Smooth muscle cell (in vitro differentiated cells): ENCODE results near the gene PEX11G. TPM values are rescaled to one million over a fixed set of nuclear protein-coding genes. Genes with fewer than 3 reads are reported as not detected.

Source experiments
- DNase-seq: peaks from one replicate; lab custom pipeline; 2025; ENCODE audit not compliant: unreplicated experiment; lab: John Stamatoyannopoulos, UW
- H2AFZ ChIP-seq: fragments of 200-600 bp; sonication (generic); 2 replicates; pipeline ENCODE4 v1.6.0; 2016; ENCODE audit warnings: antibody characterized with exemption, low read depth, mild to moderate bottlenecking
- H3F3A ChIP-seq: fragments of 200-600 bp; sonication (generic); 2 replicates; pipeline ENCODE4 v1.6.0; 2017; ENCODE audit warnings: antibody characterized with exemption, low read depth
- H3K27ac ChIP-seq: fragments of 200-600 bp; sonication (generic); 2 replicates; pipeline ENCODE4 v1.5.1; 2016; ENCODE audit warnings: low read depth, mild to moderate bottlenecking
- H3K27me3 ChIP-seq: fragments of 200-600 bp; sonication (generic); 2 replicates; pipeline ENCODE4 v1.6.1; 2016; ENCODE audit warnings: low read depth, mild to moderate bottlenecking
- H3K36me3 ChIP-seq: fragments of 200-600 bp; sonication (generic); 2 replicates; pipeline ENCODE4 v1.5.1; 2016; ENCODE audit warnings: low read depth
- H3K4me1 ChIP-seq: fragments of 200-600 bp; sonication (generic); 2 replicates; pipeline ENCODE4 v1.5.1; 2016; ENCODE audit warnings: low read depth
- H3K4me2 ChIP-seq: fragments of 200-600 bp; sonication (generic); 2 replicates; pipeline ENCODE4 v1.6.0; 2016; ENCODE audit warnings: mild to moderate bottlenecking
- H3K4me3 ChIP-seq: fragments of 200-600 bp; sonication (generic); 2 replicates; pipeline ENCODE4 v1.5.1; 2016; ENCODE audit warnings: mild to moderate bottlenecking
- H3K79me2 ChIP-seq: fragments of 200-600 bp; sonication (generic); 2 replicates; pipeline ENCODE4 v1.6.0; 2016; ENCODE audit warnings: low read depth, mild to moderate bottlenecking
- H3K9ac ChIP-seq: fragments of 200-600 bp; sonication (generic); 2 replicates; pipeline ENCODE4 v1.6.0; 2016; ENCODE audit warnings: low read depth
- H3K9me3 ChIP-seq: fragments of 200-600 bp; sonication (generic); replicated peaks from 2 replicates; pipeline ENCODE4 v1.5.1; 2016; ENCODE audit warnings: low read depth
- H4K20me1 ChIP-seq: fragments of 200-600 bp; sonication (generic); 2 replicates; pipeline ENCODE4 v1.6.0; 2016; ENCODE audit warnings: low read depth
- WGBS: methylation state at CpG from one replicate; pipeline ENCODE4 v1.1.7; 2016; ENCODE audit warnings: low lambda C conversion rate; 5-methylcytosine and 5-hydroxymethylcytosine counted together
- polyA plus RNA-seq: library from polyadenylated mRNA; unstranded; fragments of >200 nt; fragmentation: Nextera tagmentation; extraction: Ambion mirVana; gene quantifications from 2 replicates; pipeline ENCODE4 v1.2.1, GENCODE V29; 2016
- total RNA-seq: library from RNA; depleted of rRNA; stranded (reverse); fragments of >200 nt; gene quantifications from 2 replicates; pipeline ENCODE4 v1.2.3, GENCODE V29; 2014
- TF ChIP-seq, protein P1 (sequence below): fragments of 200-600 bp; sonication (generic); IDR thresholded peaks from 2 replicates; pipeline ENCODE4 v1.5.1; 2017; ENCODE audit warnings: borderline replicate concordance, mild to moderate bottlenecking, antibody characterized with exemption; ENCODE audit not compliant: insufficient read depth, poor library complexity, severe bottlenecking

PEX11G gene
- total and polyA plus RNA-seq, 2 experiments from 2014 or later = 4.3 TPM; not detected in 1

DNA sequence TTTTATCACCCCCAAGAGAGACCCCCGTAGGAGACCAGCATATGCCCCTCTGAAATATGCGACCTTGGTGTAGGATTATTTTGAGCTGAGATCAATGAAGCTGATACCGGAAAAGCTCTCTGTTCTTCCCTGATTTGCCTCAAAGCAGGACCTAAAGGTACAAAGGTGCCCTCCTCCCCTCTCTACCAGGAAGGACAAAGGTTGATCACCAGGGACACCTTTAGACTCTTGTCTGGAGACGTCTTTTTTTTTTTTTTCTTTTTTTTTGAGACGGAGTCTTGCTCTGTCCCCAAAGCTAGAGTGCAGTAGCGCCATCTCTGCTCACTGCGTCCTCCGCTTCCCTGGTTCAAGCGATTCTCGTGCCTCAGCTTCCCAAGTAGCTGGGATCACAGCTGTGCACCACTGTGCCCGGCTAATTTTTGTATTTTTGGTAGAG is 792 bp upstream of the PEX11G start:
- peak overlapping the region; percentile 91 for H3K4me2 ChIP-seq
- TF ChIP-seq, protein P1, sequence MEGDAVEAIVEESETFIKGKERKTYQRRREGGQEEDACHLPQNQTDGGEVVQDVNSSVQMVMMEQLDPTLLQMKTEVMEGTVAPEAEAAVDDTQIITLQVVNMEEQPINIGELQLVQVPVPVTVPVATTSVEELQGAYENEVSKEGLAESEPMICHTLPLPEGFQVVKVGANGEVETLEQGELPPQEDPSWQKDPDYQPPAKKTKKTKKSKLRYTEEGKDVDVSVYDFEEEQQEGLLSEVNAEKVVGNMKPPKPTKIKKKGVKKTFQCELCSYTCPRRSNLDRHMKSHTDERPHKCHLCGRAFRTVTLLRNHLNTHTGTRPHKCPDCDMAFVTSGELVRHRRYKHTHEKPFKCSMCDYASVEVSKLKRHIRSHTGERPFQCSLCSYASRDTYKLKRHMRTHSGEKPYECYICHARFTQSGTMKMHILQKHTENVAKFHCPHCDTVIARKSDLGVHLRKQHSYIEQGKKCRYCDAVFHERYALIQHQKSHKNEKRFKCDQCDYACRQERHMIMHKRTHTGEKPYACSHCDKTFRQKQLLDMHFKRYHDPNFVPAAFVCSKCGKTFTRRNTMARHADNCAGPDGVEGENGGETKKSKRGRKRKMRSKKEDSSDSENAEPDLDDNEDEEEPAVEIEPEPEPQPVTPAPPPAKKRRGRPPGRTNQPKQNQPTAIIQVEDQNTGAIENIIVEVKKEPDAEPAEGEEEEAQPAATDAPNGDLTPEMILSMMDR = no peak
- H3K36me3 ChIP-seq = no peaks in the 10 kb centered on the region
- 80% methylated on average over 10 of the region's 11 CpGs for WGBS
- H3K9ac ChIP-seq = no peak overlapping the region
- no peak overlapping the region for H3K4me3 ChIP-seq
- H3K4me1 ChIP-seq = peaks cover 12% of the 10 kb centered on the region
- peaks cover 17% of the 10 kb centered on the region for H3F3A ChIP-seq
- no peaks in the 10 kb centered on the region for H4K20me1 ChIP-seq
- H3K27ac ChIP-seq = peak overlapping the region; percentile 88
- no peak overlapping the region for H2AFZ ChIP-seq
- H3K27me3 ChIP-seq = no peaks in the 10 kb centered on the region
- DNase-seq = no peak
- no peaks in the 10 kb centered on the region for H3K79me2 ChIP-seq
- H3K9me3 ChIP-seq = no peaks in the 10 kb centered on the region

GRCh38 chr19:7486923-7487322 is 1.9 kb downstream of the PEX11G start:
- no peak overlapping the region for H2AFZ ChIP-seq
- TF ChIP-seq, protein P1 = no peak
- no peaks in the 10 kb centered on the region for H3K9me3 ChIP-seq
- no peaks in the 10 kb centered on the region for H4K20me1 ChIP-seq
- H3F3A ChIP-seq = peaks cover 4% of the 10 kb centered on the region
- H3K4me2 ChIP-seq = no peak overlapping the region
- WGBS = 100% methylated on average over 2 of the region's 2 CpGs
- H3K27ac ChIP-seq = no peak overlapping the region
- no peaks in the 10 kb centered on the region for H3K79me2 ChIP-seq
- no peaks in the 10 kb centered on the region for H3K36me3 ChIP-seq
- no peak overlapping the region for H3K4me3 ChIP-seq
- no peak for DNase-seq
- no peaks in the 10 kb centered on the region for H3K27me3 ChIP-seq
- peaks cover 12% of the 10 kb centered on the region for H3K4me1 ChIP-seq
- no peak overlapping the region for H3K9ac ChIP-seq

DNA sequence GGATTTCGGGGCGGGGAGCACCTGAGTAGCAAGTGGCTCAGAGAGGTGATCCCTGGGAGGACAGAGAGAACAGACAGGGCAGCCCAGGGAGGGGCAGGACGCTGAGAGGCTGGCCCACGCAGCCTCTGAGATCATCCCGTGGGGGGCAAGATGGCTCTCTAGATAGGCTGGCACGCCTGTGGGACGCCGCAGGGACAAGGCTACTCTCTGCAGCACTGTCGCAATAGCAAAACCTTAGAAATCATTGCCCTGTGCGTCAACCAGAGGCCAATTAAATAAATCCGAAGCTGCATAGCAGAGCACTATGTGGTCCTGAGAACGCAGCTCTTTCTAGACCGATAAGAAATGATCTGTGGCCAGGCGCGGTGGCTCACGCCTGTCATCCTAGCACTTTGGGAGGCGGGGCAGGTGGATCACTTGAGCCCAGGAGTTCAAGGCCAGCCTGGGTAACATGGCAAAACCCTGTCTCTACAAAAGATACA is 5.1 kb downstream of the PEX11G start:
- H3K4me1 ChIP-seq = peaks cover 9% of the 10 kb centered on the region
- WGBS = 75% methylated on average over 17 of the region's 17 CpGs
- no peak overlapping the region for H2AFZ ChIP-seq
- H3K27me3 ChIP-seq = no peaks in the 10 kb centered on the region
- no peaks in the 10 kb centered on the region for H3K9me3 ChIP-seq
- no peak for DNase-seq
- H3F3A ChIP-seq = no peaks in the 10 kb centered on the region
- no peak overlapping the region for H3K9ac ChIP-seq
- H3K4me2 ChIP-seq = no peak overlapping the region
- no peak overlapping the region for H3K27ac ChIP-seq
- no peaks in the 10 kb centered on the region for H3K79me2 ChIP-seq
- TF ChIP-seq, protein P1 = no peak
- H3K36me3 ChIP-seq = no peaks in the 10 kb centered on the region
- no peaks in the 10 kb centered on the region for H4K20me1 ChIP-seq
- H3K4me3 ChIP-seq = no peak overlapping the region
